NCI-H2171 treated with DMSO at 0.1 percent for 48 hours (cell line): Measurements from ENCODE around the gene MDN1.
"Not testable (repeated sequence)": the region's sequence is repeated elsewhere in the genome, so short reads cannot be mapped to it uniquely, and the experiment has no call there.

ENCODE experiments used
- DNase-seq: peaks from one replicate; lab custom pipeline; 2025; lab: John Stamatoyannopoulos, UW

The MDN1 gene, protein sequence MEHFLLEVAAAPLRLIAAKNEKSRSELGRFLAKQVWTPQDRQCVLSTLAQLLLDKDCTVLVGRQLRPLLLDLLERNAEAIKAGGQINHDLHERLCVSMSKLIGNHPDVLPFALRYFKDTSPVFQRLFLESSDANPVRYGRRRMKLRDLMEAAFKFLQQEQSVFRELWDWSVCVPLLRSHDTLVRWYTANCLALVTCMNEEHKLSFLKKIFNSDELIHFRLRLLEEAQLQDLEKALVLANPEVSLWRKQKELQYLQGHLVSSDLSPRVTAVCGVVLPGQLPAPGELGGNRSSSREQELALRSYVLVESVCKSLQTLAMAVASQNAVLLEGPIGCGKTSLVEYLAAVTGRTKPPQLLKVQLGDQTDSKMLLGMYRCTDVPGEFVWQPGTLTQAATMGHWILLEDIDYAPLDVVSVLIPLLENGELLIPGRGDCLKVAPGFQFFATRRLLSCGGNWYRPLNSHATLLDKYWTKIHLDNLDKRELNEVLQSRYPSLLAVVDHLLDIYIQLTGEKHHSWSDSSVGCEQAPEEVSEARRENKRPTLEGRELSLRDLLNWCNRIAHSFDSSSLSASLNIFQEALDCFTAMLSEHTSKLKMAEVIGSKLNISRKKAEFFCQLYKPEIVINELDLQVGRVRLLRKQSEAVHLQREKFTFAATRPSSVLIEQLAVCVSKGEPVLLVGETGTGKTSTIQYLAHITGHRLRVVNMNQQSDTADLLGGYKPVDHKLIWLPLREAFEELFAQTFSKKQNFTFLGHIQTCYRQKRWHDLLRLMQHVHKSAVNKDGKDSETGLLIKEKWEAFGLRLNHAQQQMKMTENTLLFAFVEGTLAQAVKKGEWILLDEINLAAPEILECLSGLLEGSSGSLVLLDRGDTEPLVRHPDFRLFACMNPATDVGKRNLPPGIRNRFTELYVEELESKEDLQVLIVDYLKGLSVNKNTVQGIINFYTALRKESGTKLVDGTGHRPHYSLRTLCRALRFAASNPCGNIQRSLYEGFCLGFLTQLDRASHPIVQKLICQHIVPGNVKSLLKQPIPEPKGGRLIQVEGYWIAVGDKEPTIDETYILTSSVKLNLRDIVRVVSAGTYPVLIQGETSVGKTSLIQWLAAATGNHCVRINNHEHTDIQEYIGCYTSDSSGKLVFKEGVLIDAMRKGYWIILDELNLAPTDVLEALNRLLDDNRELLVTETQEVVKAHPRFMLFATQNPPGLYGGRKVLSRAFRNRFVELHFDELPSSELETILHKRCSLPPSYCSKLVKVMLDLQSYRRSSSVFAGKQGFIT (N-terminal part only)

DNA sequence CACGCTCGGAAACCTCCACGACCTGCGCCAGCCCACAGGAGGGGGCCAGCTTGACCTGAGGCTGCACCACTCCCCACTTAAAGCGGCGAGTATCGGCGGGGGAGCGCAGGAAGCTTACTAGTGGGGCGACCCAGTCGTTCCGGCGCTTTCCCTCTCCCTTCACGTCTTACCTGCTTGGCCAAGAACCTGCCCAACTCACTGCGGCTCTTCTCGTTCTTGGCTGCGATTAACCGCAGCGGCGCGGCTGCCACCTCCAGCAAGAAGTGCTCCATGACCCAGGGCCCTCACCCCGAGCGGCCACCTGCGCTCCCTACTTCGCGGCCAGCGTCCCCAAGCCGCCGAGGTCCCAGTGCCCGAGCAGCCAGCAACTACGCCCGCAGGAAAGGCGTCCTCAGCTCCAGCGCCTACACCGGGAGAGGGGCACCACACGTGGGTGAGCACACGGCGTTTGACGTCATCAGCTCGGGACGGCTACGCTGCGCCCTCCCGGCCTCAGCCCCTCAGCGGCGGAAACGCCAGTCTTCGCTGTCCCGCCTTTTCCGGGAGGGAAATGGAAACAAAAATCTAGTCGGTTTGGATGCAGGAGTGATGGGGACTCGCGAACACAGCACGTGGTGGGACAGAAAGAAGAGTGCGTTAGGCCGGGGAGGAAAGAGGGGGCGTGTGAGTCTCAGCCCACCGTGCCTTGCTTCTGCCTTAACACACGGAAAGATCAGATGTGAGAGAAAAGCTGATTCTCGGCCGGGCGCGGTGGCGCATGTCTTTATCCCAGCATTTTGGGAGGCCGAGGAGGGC lies at the start of gene MDN1:
TSS of gene MDN1 (minus strand) at position 459 of the 795 bp plus-strand sequence. CDS start at position 272, 187 bp downstream.
- peak; percentile 96 for DNase-seq

DNA sequence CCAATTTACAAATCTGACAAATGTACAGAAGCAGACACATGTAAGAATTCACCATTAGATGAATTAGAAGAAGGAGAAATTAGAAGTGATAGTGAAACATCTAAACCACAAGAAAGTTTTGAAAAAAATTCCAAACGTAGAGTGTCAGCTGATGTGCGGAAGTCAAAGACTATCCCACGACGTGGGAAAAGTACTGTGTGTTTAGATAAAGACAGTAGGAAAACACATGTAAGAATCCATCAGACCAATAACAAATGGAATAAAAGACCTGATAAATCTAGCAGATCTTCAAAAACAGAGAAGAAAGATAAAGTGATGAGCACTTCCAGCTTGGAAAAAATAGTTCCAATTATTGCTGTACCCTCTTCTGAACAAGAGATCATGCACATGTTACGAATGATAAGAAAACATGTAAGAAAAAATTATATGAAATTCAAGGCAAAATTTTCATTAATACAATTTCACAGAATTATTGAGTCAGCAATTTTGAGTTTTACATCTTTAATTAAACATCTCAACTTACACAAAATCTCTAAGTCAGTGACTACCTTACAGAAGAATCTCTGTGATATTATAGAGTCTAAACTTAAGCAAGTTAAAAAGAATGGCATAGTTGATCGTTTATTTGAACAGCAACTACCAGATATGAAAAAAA lies 46.6 kb upstream of the MDN1 start:
- no peak for DNase-seq

DNA sequence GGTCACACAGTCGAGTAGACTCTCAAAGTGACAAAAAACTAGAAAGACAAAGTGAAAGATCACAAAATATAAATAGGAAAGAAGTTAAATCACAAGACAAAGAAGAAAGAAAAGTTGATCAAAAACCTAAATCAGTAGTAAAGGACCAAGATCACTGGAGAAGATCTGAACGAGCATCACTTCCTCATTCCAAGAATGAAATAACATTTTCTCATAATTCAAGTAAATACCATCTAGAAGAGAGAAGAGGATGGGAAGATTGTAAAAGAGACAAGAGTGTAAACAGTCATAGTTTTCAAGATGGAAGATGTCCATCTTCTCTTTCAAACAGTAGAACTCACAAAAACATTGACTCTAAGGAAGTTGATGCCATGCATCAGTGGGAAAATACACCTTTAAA lies 43.1 kb upstream of the MDN1 start:
- no peak for DNase-seq

DNA sequence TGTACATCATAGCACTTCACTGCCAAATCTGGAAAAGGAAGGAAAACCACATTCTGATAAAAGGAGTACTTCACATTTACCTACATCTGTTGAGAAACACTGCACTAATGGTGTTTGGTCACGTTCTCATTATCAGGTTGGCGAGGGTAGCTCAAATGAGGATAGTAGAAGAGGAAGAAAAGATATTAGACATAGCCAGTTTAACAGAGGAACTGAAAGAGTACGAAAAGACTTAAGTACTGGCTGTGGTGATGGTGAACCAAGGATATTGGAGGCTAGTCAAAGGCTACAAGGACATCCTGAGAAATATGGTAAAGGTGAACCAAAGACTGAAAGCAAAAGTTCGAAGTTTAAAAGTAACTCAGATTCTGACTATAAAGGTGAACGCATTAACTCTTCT lies 42.7 kb upstream of the MDN1 start:
- no peak for DNase-seq

DNA sequence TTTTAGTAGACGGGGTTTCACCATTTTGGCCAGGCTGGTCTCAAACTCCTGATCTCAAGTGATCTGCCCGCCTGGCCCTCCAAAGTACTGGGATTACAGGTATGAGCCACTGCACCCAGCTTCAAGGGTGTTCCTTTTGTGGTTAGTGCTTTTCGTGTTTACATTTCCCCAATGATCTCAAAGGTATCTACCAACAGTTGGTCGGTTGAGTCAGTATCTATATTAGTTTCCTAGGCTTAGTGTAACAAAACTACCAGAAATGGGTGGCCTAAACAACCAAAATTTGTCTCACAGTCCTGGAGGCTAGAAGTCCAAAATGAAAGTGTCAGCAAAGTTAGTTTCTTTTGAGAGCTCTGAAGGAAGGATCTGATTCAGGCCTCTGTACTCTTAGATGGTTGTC lies 40.1 kb upstream of the MDN1 start:
- DNase-seq, result no peak

DNA sequence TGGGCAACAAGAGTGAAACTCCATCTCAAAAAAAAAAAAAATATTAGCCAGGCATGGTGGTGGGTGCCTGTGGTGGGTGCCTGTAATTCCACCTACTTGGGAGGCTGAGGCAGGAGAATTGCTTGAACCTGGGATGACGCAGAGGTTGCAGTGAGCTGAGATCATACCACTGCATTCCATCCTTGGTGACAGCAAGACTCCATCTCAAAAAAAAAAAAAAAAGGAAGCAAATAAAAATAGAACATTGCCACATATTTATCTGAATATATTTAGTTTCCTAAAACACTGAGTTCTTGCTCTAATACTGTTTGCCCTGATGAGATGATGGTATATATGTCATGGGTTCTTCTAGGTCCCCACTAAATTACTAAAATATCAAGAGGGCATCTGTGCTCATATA lies 38.4 kb upstream of the MDN1 start:
- no peak for DNase-seq

DNA sequence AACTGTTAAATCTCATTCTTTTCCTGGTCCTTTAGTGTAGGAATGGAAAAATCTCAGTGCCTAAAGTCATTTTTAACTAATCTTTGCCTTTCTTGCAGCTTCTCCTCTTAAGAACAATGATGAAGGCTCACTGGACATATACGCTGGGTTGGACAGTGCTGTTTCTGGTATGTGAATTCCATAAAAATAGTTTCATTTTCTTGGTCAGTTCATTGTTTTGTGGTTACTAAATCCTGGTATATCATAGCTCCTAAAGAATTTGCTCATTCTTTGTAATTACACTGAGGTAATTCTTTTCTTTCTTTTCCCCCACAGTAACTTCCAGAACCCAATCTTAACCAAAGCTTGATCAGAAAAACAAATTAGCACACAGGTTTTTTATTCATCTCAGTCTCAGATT lies 33.5 kb upstream of the MDN1 start:
- DNase-seq, result no peak

DNA sequence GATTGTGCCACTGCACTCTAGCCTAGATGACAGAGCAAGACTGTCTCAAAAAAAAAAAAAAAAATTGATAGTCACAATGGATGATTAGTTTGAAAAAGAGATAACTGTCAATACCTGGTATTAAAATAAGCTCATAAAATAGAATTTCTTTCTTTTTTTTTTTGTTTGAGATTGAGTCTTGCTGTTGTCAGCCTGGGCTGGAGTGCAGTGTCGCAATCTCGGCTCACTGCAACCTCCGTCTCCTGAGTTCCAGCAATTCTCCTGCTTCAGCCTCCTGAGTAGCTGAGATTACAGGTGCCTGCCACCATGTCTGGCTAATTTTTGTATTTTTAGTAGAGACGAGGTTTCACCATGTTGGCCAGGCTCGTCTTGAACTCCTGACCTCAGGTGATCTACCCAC lies 27.9 kb upstream of the MDN1 start:
- not testable (repeated sequence) for DNase-seq

DNA sequence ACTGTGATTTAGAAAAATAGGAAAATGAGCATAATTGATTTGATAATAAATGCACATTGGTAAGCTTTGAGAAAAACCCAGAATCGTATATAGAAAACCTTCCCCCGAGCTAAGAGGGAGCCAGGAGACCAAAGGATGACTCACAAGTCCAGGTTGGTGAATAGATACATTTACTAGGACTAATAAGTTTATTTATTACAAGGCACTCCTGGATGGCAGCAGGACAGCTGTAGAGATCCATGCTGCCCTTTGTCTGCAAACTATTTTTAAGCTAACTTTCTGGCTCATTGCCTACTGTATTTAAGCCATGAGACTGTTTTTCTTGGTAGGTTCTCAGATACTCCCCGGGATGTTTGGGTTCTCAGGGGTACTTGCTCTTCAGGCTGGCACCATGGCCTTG lies 23.5 kb upstream of the MDN1 start:
- no peak for DNase-seq

DNA sequence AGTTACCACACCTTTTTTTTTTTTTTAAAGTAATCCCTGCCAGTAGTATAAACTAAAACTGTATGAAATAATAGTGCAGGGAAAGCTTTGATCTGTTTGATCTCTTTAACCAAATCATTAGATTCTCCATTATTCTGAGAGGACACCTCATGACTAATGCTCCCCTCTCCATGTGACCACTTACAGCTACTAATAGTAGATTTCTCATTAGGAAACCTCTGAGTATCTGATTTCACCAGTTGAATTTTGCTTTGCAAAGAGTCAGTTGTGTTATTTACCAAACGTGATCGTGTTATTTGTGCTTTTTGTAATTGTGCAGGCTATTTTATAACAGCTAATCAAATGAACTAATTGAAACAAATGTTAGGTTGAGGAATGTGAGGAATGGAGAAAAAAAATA lies 22.6 kb upstream of the MDN1 start:
- no peak for DNase-seq

DNA sequence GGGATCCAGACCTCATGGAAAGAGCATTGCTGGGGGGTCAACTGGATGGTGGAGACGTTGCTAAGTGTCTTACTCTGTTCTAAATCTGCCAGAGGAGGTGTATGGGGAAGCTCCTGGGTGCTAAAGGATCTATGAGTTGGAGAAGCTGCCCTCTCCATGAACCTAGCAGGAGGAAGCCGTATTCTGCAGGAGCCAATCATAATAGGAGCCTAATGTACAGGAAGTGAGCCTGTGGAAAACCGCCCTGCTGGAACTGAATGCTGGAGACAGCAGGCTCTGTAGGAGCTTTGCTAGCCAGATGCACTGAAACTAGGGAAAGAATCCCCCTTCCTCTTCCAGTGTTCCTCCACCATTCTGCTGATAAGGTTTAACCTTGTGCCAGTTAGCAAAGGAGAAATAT lies 20.9 kb upstream of the MDN1 start:
- no peak for DNase-seq

DNA sequence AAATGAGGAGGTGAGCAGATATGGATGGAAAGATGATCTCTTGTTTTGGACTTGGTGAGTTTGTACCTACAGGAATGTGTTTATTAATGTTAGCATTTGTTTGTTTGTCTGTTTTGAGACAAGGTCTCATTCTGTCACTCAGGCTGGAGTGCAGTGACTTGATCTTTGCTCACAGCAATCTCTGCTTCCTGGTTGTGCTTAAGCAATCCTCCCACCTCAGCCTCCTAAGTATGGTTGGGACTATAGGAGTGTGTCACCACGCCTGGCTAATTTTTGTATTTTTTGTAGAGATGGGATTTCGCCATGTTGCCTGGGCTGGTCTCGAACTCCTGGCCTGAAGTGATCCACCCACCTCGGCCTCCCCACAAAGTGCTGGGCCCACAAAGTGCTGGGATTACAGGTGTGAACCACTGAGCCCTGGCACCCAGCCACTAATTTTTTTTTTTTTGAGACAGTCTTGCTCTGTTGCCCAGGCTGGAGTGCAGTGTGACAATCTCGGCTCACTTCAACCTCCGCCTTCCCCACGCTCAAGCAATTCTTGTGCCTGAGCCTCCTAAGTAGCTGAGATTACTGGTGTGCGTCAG lies 17.1 kb upstream of the MDN1 start:
- DNase-seq, result no peak

DNA sequence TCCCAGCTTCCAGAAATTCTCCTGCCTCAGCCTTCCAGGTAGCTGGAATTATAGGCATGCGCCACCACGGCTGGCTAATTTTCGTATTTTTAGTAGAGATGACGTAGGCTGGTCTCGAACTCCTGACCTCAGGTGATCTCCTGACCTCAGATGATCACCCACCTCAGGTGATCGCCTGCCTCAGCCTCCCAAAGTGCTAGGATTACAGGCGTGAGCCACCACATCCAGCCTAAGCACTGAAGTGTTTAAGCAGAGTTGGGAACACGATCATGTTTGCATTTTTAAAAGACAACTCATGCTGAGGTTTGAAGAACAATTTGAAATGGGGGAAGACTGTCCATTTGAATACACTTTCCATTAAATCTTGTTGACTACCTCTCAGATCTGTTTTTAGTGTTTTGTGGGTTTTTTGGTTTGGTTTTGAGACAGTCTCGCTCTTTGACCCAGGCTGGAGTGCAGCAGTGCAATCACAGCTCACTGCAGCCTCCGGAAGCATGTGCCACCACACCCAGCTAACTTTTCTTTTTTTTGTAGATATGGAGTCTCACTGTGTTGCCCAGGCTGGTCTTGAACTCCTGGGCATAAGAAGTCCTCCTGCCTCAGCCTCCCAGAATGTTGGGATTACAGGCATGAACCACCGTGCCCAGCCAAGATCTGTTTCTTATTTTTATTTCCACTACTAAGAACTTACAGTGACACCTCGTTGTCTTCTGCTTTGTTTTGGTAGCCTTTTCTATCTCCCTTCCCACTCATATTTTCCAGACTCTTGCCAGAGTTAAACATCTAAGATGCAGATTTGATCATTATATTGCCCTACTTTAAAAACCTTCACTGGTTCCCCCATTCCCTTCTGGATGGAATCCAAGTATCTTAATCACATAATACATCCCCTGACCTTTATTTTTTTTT lies 15.5 kb upstream of the MDN1 start:
- DNase-seq, result no peak

DNA sequence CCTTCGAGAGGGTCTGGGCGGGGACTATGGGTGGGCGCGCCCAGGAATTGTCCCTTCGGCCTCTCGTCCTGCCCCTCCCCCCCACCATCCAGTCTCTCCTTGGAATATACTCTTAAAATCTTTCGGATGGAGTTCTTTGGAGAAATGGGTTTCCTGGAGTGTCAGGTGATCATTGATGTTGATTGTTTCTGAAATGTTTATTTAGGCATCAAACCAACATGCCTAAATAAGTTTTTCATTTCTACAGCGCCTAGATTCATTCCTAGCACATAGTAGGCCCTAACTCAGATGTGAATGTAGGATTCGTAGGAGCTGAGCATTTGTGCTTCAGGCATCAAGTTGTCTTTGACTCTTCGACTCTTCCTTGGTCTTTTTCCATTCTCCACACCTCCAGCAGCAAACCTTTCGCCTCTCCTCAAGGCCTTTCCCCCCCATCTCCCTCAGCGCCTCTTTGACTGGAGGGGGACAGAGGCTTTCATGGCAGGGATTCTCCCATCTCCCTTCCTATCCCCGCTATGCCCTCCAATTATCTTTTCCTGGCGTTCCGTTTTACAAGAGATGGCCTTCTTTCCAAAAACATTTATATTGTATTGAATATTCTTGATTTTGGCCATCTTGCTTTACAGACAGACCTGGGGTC lies 10.7 kb upstream of the MDN1 start:
- DNase-seq, result no peak

DNA sequence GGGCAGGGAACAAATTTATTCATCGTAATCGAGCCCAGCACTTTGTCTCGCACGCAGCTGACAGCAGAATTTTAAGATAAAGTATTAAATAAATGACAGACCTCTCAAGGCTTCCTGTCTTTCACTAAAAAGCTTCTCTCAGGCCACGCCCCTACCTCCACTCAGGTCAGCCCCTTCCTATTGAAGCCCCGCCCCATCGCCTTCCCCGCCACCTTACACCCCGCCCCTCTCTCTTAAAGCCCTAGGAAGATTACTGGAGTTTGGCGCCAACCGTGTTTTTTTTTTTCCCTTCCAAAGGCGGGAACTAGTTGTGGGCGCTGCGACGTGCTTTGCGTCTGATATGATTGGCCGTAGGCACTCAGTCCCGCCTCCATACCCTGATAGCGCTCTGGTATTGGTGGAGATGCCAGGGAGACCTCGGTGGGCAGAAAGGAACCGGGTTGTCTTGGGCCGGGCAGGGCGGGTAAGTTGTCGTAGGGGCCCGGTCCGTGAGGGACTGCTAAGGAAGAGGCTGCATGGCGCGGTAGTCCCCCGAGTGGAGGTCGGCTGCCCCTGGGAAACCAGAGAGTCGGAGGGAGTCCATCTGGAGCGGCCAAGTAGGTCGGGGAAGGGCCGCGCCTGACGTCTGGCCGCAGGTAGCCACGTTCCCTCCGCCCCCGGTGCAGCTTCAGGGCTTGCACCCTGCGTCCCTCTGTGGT lies 10.0 kb upstream of the MDN1 start, which contains the start of gene CASP8AP2:
TSS of gene CASP8AP2 (plus strand) at position 409 of the 698 bp plus-strand sequence.
- DNase-seq, result peak; percentile 100

DNA sequence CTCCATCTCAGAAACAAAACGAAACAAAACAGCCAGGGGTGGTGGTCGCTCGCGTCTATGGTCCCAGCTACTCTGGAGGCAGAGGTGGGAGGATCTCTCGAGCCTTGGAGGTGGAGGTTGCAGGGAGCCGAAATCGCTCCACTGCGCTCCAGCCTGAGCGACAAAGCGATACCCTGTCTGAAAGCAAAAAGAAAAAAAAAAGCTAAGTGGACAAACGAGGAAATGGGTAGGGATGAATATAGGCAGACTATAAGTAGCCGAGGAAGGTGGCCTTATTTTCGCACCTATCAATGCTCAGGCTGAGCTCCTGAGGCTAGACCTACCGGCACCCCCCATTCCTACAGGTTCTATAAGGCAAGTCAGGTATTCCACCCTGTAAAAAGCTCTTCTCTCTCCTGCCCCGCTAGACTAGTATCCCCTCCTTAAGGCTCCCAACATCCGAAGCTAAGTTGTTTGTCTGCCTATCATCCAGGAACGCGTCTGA lies 9.4 kb upstream of the MDN1 start:
- peak; percentile 89 for DNase-seq

DNA sequence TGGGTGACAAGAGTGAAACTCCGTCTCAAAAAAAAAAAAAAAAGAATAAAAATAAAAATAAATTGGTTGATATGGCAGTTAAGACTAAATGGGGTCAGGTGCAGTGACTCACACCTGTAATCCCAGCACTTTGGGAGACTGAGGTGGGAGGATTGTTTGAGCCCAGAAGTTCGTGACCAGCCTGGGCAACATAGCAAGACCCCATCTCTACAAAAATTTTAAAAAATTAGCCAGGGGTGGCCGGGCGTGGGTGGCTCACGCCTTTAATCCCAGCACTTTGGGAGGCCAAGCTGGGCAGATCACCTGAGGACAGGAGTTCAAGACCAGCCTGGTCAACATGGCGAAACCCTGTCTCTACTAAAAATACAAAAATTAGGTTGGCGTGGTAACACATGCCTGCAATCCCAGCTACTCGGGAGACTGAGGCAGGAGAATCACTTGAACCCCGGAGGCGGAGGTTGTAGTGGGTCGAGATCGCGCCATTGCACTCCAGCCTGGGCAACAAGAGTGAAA lies 8.9 kb upstream of the MDN1 start:
- not testable (repeated sequence) for DNase-seq

DNA sequence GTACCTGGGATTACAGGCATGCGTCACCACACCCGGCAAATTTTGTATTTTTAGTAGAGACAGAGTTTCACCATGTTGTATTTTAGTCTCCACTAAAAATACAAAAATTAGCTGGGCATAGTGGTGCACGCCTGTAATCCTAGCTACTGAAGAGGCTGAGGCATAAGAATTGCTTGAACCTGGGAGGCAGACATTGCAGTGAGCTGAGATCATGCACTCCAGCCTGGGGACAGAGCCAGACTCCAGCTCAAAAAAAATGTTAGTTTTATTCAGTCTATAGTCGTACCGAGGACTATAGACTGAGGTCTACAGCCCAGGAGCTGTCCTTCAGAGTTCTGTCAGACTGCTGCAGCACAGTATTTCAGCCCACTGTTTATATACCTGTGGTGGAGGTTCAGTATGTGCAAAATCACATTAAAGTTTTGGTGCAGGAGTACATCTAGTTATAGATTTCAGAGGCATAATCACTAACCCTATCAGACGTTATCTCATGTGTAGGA lies 6.5 kb upstream of the MDN1 start:
- DNase-seq, result no peak
